Measurements from ENCODE around the gene CHAD.
A peak's percentile ranks its signal among the peaks of the same experiment; 100 is the strongest.
"Not testable (repeated sequence)": the region's sequence is repeated elsewhere in the genome, so short reads cannot be mapped to it uniquely, and the experiment has no call there.

Gene CHAD

GRCh38 chr17:50473901-50474300 lies 5.2 kb upstream of the CHAD start:
- no peak for DNase-seq (ENCODE audit: low read depth)

- DNase-seq (ENCODE audit: low read depth) = not testable (repeated sequence)
Observed at GRCh38 chr17:50472761-50473161, 4.1 kb upstream of the CHAD start.

- no peak for DNase-seq (ENCODE audit: low read depth)
Observed at GRCh38 chr17:50472286-50472685, 3.6 kb upstream of the CHAD start.

GRCh38 chr17:50471009-50471905 lies 2.6 kb upstream of the CHAD start:
- DNase-seq (ENCODE audit: low read depth) = no peak

- no peak for DNase-seq (ENCODE audit: low read depth)
Observed at GRCh38 chr17:50470426-50470825, 1.7 kb upstream of the CHAD start.

- no peak for DNase-seq (ENCODE audit: low read depth)
Observed at GRCh38 chr17:50469671-50470305, 1.1 kb upstream of the CHAD start.

GRCh38 chr17:50469208-50469605 lies 527 bp upstream of the CHAD start:
- no peak for DNase-seq (ENCODE audit: low read depth)

GRCh38 chr17:50467855-50468303 lies 801 bp downstream of the CHAD start:
- no peak for DNase-seq (ENCODE audit: low read depth)

- DNase-seq (ENCODE audit: low read depth) = no peak
Observed at GRCh38 chr17:50467114-50467854, 1.4 kb downstream of the CHAD start.

- no peak for DNase-seq (ENCODE audit: low read depth)
Observed at GRCh38 chr17:50466371-50467113, 2.1 kb downstream of the CHAD start.

- no peak for DNase-seq (ENCODE audit: low read depth)
Observed at GRCh38 chr17:50465635-50466034, 3.0 kb downstream of the CHAD start.

- no peak for DNase-seq (ENCODE audit: low read depth)
Observed at GRCh38 chr17:50465171-50465570, 3.5 kb downstream of the CHAD start.

- DNase-seq (ENCODE audit: low read depth) = no peak
Observed at GRCh38 chr17:50464736-50465135, 3.9 kb downstream of the CHAD start.

- no peak for DNase-seq (ENCODE audit: low read depth)
Observed at GRCh38 chr17:50464121-50464520, 4.6 kb downstream of the CHAD start.

GRCh38 chr17:50462446-50462845 lies 6.2 kb downstream of the CHAD start:
- no peak for DNase-seq (ENCODE audit: low read depth)

- no peak for DNase-seq (ENCODE audit: low read depth)
Observed at GRCh38 chr17:50461550-50462132, 7.0 kb downstream of the CHAD start.

- DNase-seq (ENCODE audit: low read depth) = no peak
Observed at GRCh38 chr17:50460831-50461526, 7.7 kb downstream of the CHAD start.

- no peak for DNase-seq (ENCODE audit: low read depth)
Observed at GRCh38 chr17:50459756-50460155, 8.9 kb downstream of the CHAD start.

- peak; percentile 64 for DNase-seq (ENCODE audit: low read depth)
Observed at GRCh38 chr17:50458701-50459676, 9.7 kb downstream of the CHAD start.

GRCh38 chr17:50458270-50458669 lies 10.4 kb downstream of the CHAD start:
- DNase-seq (ENCODE audit: low read depth) = peak; percentile 37
